IPS-18a (cell line): ENCODE data around the gene S100B.

Experiments
- H3K27ac ChIP-seq: one replicate; pipeline ENCODE4 v1.5.1; 2013; ENCODE audit warnings: low read length
- H3K27me3 ChIP-seq: one replicate; pipeline ENCODE4 v1.6.1; 2013; ENCODE audit warnings: mild to moderate bottlenecking, low read length; ENCODE audit not compliant: control insufficient read depth, insufficient read depth
- H3K36me3 ChIP-seq: one replicate; pipeline ENCODE4 v1.6.1; 2013; ENCODE audit warnings: low read depth, low read length; ENCODE audit not compliant: control insufficient read depth
- H3K4me1 ChIP-seq: one replicate; pipeline ENCODE4 v1.6.1; 2013; ENCODE audit warnings: low read depth, low read length; ENCODE audit not compliant: control insufficient read depth
- H3K4me3 ChIP-seq: one replicate; pipeline ENCODE4 v1.5.1; 2013; ENCODE audit warnings: low read length
- H3K9ac ChIP-seq: one replicate; pipeline ENCODE4 v1.6.1; 2013; ENCODE audit warnings: mild to moderate bottlenecking, low read length, moderate library complexity
- H3K9me3 ChIP-seq: one replicate; pipeline ENCODE4 v1.6.1; 2013; ENCODE audit warnings: low read depth, low read length; ENCODE audit not compliant: control insufficient read depth

S100B gene

DNA sequence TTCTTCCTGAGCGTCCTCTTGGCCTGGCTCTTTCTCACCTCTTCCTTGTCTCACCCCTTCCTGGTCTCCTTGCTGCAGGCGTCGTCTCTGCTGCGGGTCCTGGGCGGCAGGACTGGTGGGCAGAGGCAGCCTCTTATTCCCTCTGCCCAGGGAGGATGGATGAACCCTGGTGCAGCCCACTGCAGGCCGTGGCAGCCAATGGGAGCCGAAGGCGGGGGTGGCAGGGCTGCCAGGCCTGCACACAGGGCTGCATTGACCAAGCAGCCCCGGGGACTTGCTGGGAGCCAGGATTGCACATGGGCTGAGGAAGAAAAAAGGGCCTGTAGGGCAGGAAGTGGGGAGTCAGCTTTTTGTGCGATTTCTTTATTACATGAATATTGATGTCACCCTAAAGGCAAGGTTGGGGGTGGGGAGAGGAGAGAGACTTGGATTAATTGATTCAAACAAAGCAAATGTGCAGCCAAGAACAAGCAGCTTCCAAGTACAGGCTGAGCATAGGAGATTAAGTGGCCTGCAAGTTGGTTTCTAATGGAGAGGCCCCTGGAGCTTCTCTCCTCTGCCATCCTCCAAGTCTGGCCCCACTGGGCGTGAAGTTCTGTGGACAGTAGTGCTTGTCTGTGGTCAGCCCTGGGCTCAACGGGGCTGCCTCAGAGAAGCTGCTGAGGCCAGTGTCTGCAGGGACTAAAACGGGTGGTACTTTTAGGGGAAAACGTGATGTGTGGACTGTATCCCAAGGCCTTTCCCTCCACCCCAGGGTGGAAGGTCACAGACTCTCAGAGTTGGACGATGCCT lies at the start of gene S100B:
Gene S100B (minus strand): TSS at position 108 of the 792 bp plus-strand sequence. CDS start 2,667 bp downstream, outside the sequence.
- Histone ChIP-seq H3K27me3 (no peaks in the 10 kb centered on the region), H3K36me3 (no peaks in the 10 kb centered on the region), H3K27ac (no peak within 1 kb of the TSS), H3K9me3 (no peaks in the 10 kb centered on the region), H3K4me1 (peaks cover 7% of the 10 kb centered on the region), H3K9ac (no peak within 1 kb of the TSS), H3K4me3 (no peak within 1 kb of the TSS)

DNA sequence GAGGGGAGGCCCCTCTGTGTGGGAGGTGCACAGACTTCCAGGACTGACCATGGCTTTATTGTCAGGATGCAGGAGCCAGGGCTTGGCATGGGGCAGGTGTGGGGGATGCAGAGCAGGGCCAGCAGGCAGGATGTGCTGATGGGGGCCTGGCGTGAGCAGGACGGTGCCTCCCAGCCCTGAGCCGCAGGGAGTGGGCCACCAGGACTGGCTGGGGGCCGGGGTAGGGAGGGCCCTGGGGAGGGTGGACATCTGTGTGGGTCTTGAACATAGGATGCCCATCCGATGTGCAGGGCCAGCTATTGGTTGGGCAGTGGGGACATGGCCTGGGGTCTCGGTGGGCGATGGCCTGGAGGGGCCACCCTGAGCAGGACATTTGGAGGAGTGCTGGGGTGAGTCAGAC lies 46.2 kb upstream of the S100B start:
- Histone ChIP-seq H3K9ac (no peak overlapping the region), H3K4me3 (no peak overlapping the region), H3K27ac (no peak overlapping the region), H3K36me3 (peaks cover 53% of the 10 kb centered on the region), H3K9me3 (peaks cover 8% of the 10 kb centered on the region), H3K27me3 (no peaks in the 10 kb centered on the region), H3K4me1 (no peaks in the 10 kb centered on the region)

DNA sequence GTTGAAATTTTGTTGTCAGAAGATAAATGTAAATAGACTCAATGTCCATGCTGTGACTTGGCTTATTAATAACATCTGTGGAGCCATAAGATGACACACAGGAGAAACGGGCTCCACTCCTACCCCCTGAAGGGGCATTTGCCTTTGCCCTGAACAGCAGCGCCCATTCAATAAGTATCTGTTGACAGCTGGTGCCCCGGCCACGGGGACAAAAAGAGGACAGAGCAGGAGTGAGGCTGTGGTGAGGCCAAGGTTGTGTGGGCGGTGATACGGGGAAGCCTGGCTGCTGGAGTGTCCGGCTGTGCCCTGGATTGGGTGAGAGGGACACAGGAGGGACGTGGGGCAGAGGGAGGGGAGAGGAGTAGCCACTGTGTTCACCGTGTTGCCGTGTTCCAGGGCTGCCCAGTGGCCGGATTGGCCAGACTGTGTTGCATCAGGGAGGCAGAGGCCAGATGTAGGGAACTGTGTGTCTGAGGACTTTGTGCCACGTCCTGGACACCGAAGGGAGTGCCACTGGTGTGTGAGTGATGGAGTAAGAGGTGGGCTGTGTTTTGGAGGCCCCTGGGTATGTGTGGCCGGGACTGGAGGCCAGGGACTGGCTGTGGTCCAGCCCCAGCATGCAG lies 45.7 kb upstream of the S100B start:
- Histone ChIP-seq H3K4me3 (no peak overlapping the region), H3K9me3 (peaks cover 8% of the 10 kb centered on the region), H3K36me3 (peaks cover 59% of the 10 kb centered on the region), H3K4me1 (no peaks in the 10 kb centered on the region), H3K27ac (no peak overlapping the region), H3K9ac (no peak overlapping the region), H3K27me3 (no peaks in the 10 kb centered on the region)

DNA sequence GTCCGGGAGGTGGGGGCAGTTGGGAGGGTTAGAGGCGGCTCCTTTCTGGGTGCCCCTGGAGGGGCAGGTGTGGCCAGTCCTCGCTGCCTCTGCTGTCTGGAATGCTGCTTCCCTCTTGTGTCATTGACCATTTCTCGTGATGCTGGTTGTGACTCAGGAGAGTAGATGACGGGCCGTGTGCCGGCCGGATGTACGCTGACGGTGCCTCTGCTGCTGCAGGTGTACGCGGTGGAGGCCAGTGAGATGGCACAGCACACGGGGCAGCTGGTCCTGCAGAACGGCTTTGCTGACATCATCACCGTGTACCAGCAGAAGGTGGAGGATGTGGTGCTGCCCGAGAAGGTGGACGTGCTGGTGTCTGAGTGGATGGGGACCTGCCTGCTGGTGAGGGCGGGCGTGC lies 44.5 kb upstream of the S100B start:
- Histone ChIP-seq H3K9ac (no peak overlapping the region), H3K27me3 (no peaks in the 10 kb centered on the region), H3K36me3 (peaks cover 59% of the 10 kb centered on the region), H3K4me1 (no peaks in the 10 kb centered on the region), H3K9me3 (no peaks in the 10 kb centered on the region), H3K4me3 (no peak overlapping the region), H3K27ac (no peak overlapping the region)

DNA sequence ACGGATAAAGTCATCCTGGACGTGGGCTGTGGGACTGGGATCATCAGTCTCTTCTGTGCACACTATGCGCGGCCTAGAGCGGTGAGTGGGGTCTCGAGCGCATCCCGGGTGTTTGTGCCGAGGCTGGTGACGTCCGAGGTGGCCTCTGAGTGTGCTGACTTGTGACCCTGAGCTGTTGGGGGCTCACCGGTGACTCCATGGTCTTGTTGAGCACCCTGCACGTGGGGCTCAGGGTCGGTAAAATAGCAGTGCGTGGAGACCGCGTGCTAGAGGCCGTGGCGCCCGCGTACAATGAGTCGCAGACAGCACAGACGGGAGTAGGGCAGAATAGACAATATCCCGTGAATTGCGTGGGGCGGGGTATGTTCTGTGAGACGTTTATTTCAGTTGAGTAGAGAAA lies 43.7 kb upstream of the S100B start:
- no peak overlapping the region for H3K4me3 ChIP-seq
- peaks cover 60% of the 10 kb centered on the region for H3K36me3 ChIP-seq
- H3K27ac ChIP-seq = no peak overlapping the region
- H3K27me3 ChIP-seq = no peaks in the 10 kb centered on the region
- no peak overlapping the region for H3K9ac ChIP-seq
- H3K4me1 ChIP-seq = no peaks in the 10 kb centered on the region
- no peaks in the 10 kb centered on the region for H3K9me3 ChIP-seq

DNA sequence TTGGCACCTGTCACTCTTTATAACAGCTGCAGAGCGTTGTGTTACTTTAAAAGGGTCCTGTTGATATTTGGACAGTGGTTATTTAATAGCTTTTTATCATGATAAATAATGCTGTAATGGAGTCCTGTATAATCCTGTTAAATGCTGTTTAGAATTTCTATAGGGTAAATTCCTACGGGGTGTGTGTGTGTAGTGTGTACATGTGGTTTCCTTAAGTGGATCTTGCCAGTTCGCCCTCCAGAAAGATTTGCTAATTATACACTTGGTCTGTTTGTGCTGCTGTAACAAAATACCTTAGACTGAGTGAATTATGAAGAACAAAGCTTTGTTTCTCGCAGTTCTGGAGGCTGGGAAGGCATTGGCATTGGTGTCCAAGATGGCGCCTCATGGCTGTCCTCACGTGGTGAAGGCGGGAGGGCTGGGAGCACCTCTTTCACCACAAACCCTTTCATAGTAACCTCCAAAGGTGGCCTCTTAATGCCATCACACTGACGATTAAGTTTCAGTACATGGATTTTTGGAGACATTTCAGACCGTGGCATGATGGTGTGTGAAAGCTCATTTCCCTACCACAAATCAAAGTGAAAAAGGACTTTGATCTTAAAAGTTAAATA lies 41.8 kb upstream of the S100B start:
- Histone ChIP-seq H3K27me3 (no peaks in the 10 kb centered on the region), H3K4me1 (no peaks in the 10 kb centered on the region), H3K36me3 (peaks cover 47% of the 10 kb centered on the region), H3K9me3 (no peaks in the 10 kb centered on the region), H3K9ac (no peak overlapping the region), H3K27ac (no peak overlapping the region), H3K4me3 (no peak overlapping the region)

DNA sequence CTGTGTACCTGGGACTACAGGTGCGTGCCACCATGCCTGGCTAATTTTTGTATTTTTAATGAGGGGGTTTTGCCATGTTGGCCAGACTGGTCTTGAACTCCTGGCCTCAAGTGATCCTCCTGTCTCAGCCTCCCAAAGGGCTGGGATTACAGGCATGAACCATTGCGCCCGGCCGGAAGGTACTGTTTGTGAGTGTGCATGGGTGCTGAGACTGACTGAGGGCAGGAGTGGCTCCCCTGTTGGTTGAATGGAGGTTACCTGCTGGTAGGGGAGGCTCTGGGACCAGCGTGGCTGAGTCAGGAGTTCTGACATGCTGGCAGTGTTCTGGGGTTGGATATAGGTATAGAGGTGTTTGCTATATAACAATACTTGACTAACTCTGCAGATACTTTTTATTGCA lies 41.0 kb upstream of the S100B start:
- Histone ChIP-seq H3K36me3 (peaks cover 47% of the 10 kb centered on the region), H3K4me1 (no peaks in the 10 kb centered on the region), H3K9ac (no peak overlapping the region), H3K27ac (no peak overlapping the region), H3K9me3 (no peaks in the 10 kb centered on the region), H3K4me3 (no peak overlapping the region), H3K27me3 (no peaks in the 10 kb centered on the region)

DNA sequence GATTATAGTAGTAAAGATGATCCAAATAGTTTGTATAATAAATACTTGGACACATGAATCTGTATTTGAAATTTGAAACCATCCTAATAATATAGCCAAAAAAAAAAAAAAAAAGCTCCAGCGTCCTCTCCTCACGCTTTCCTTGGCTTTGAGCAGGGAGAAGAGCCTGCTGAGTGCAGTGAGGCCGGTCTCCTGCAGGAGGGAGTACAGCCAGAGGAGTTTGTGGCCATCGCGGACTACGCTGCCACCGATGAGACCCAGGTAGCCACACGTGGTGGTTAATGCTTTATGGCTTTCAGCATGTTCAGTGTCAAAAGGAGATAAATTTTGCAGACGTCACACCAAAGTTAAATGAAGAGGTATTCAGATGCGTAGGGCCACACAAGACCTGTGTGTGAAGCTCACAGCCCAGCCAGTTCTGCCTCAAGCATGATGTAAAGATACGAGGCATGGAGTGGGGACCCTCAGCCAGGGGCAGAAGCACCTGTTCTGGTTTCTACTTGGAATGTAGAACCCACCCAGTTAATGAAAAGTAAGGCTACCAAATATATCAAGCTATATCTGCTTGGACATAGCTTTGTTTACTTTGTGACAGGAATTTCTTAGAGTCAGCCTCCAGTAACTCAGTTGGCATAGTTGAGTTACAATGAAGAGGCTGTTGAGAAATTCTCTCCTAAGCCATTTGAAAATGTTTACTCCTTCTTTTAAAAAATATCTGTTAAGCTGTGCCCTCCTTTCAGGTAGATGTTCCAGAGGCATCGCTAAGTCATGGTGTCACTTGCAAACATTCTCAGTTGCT lies 38.7 kb upstream of the S100B start:
- H3K4me1 ChIP-seq = no peaks in the 10 kb centered on the region
- peaks cover 34% of the 10 kb centered on the region for H3K36me3 ChIP-seq

DNA sequence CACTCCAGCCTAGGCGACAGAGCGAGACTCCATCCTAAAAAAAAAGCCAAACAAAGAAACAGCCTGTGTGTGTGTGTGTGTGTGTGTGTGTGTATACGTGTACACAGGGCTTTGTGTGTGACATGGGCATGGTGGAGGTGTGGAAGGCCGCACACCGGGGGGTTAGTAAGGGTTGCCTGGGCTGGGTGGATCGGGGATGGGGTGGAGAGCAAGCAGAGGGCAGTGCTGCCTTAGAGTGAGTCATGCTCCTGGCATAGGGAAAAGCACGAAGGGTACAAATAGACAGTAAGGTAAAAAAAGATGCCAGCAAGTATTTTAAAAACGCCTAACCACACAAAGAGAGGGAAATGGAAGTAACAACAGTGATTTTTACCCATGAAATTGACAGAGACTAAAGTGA lies 36.8 kb upstream of the S100B start:
- Histone ChIP-seq H3K36me3 (peaks cover 27% of the 10 kb centered on the region), H3K27me3 (no peaks in the 10 kb centered on the region), H3K4me1 (no peaks in the 10 kb centered on the region), H3K4me3 (no peak overlapping the region), H3K9me3 (no peaks in the 10 kb centered on the region), H3K9ac (no peak overlapping the region), H3K27ac (no peak overlapping the region)

More for the DNA sequence above, 38.7 kb upstream of the S100B start:
- Histone ChIP-seq H3K4me3 (no peak overlapping the region), H3K9ac (no peak overlapping the region), H3K27ac (no peak overlapping the region), H3K27me3 (no peaks in the 10 kb centered on the region), H3K9me3 (no peaks in the 10 kb centered on the region)

DNA sequence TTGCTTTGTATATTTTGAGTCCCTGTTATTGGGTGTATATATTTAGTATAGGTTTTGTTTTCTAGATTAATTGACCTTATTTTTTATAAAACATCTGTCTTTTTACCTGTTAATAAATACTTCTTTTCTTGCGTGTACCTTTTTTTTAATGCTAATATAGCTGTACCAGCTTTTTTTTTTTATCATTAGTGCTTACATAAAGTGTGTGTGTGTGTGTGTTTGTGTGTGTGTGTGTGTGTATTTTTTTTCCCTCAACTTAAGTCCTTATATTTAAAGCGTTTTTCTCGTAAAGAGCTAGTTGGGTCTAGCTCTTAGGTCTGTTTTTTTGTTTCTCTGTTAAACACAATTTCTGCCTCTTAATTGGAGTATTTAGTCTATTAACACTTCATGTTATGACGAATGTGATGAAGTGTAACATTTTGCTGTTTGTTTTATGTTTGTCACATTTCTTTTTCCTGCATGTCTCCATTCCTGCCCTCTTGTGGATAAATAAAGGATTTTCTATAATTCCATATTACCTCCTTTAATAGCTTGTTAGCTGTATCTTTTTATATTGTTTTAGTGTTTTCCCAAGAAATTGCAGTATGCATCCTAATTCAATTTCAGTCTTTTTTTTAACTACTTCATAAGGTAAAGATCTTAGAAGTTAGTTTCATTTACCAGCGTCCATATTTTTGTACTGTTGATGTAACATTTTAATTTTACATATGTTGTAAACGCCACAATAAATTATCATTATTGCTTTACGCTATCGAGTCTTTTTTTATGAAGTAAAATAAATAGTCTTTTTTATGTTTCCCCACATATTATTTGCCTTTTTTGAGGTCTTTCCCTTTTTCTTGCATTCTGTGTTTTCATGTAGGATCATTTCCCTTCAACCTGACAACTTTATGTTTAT lies 34.9 kb upstream of the S100B start:
- Histone ChIP-seq H3K27ac (no peak overlapping the region), H3K4me3 (no peak overlapping the region), H3K27me3 (no peaks in the 10 kb centered on the region), H3K9me3 (no peaks in the 10 kb centered on the region), H3K4me1 (peaks cover 2% of the 10 kb centered on the region), H3K36me3 (peaks cover 18% of the 10 kb centered on the region), H3K9ac (no peak overlapping the region)
